SKM-1 (cell line): Measurements from ENCODE around the gene ACO1.

Experiments used
- DNase-seq: peaks from one replicate; lab custom pipeline; 2025; ENCODE audit not compliant: unreplicated experiment; lab: John Stamatoyannopoulos, UW

Gene ACO1

GRCh38 chr9:32382565-32383320 lies 1.7 kb upstream of the ACO1 start:
- no peak for DNase-seq

DNA sequence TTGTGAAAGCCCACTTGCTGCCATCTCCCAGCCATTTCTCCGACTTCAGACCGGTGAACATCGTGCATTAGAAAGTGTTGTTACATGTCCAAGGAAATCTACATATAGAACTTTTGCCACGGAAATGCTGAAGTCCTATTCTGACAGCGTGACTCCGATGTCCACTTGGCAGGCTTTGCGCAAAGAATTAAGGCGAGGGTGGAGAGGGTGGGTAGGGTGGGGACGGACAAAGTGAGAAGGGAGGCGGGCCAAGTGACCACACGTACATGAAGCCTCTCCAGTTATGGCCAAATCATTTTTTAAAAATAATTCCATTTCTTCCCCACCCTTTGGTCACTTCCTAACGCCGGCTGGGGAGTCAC lies 460 bp upstream of the ACO1 start:
- no peak for DNase-seq

- no peak for DNase-seq
Measured at GRCh38 chr9:32385152-32385884, 875 bp downstream of the ACO1 start.

GRCh38 chr9:32385885-32386283 lies 1.4 kb downstream of the ACO1 start:
- no peak for DNase-seq

- no peak for DNase-seq
Measured at GRCh38 chr9:32387256-32387655, 2.8 kb downstream of the ACO1 start.

DNA sequence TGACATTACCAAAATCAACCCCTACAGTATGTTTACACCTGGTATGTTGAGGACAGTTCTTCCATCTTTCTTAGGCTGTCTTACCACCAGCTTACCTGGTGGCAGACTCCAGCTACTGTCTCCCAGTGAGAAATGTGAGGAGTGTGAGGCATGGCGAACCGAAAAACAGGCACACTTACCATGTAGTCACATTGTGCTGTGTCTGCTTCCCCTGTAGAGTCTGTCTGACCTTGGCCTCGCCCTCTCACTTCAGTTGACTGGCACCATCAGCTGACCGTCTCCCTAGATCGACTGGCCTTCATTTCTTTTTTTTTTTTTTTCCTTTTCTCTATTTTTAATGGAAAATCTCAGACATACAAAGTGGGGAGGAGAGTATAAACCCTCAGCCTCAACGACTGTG lies 4.9 kb downstream of the ACO1 start:
- no peak for DNase-seq

- DNase-seq, result no peak
Measured at GRCh38 chr9:32393911-32394310, 9.5 kb downstream of the ACO1 start.

GRCh38 chr9:32394381-32395049 lies 10.1 kb downstream of the ACO1 start:
- DNase-seq, result no peak

DNA sequence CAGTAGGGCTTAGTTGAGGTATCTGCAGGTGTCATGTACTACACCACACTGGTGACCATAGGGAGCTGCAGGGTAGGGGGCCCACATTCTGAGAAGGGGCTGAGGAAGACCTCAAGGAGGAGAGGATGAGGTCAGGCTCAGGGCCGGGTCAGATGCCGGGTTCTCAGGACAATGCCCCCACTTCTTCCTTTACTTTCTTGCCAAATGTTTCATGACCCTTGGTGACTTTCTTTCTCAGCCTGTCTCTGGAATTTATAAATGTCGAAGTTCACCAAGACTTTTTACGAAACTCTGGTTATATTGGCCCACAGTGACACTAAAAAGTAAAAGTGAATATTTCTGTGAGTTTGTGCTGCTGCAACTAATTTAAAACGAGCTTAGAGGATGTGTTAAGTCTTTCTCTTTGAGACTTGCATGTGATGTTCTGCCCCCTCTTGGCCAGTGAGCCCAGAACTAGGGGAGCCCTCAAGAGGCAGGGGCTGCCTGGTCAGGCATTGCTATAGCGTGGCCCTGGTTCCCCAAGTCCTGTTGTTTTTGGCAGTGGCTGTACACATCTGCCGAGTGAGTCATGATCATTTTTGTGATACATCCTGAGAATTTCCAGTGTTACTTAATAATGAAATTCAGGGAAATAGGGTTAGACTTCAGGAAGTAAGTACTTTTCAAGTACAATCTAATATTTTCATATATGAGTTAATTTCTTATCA lies 11.2 kb downstream of the ACO1 start:
- DNase-seq, result no peak

DNA sequence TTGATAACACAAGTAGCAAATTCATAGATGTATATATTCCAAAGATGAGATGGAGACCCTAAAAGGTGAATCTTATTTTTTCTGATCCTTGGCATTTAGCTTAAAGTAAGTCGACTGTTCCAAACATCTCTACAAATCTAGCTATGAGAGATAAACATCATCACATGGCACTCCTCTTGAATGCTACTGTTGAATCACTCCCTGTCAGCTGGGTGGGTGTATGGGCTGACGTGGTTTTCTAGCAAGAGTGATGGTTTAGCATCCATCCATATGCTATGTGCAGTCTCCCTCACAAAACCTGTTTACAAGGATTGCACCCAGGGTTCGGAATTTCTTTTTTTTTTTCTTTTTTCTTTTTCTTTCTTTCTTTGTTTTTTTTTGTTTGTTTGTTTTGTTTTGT lies 13.8 kb downstream of the ACO1 start:
- DNase-seq, result no peak

- no peak for DNase-seq
Measured at GRCh38 chr9:32399110-32399815, 14.8 kb downstream of the ACO1 start.

DNA sequence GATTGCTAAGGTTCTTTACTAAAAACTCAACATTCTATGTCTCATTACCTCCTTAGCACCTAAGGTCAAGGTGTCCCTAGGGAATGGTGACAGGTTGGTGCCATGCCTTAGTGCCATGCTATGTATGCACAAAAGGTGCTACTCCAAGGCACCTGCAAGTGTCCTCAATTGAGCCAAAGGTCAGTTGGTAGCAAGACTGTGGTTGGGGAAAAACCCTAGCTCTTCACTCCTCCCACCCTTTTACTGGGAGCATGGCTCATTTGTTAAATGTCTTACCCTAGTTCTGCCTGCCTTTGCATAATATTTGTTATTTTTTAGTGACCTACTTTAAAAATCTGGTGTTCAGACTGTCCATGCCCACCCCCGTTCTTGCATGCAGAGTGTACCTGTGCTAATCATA lies 17.0 kb downstream of the ACO1 start:
- DNase-seq, result no peak

GRCh38 chr9:32403567-32404260 lies 19.3 kb downstream of the ACO1 start:
- no peak for DNase-seq

DNA sequence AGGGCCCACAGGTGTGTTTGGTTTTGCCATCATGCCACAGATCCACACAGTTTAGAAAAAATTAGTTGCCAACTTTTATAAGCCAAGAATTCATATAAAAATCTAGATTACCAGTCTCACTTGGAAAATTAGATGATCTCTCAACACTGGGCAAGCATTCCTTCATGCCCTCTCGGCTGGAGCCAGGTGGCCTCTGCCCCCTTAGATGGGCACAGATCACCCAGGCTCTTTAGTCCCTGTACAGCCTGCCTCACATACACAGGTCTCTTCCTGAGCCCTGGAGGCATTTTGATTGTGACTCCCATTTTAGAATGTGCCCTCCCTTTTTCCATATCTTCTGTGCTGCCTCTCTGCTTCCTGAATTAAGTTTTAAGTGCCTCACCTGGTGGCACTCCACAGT lies 20.0 kb downstream of the ACO1 start:
- DNase-seq, result no peak

- no peak for DNase-seq
Measured at GRCh38 chr9:32404856-32405255, 20.4 kb downstream of the ACO1 start.

DNA sequence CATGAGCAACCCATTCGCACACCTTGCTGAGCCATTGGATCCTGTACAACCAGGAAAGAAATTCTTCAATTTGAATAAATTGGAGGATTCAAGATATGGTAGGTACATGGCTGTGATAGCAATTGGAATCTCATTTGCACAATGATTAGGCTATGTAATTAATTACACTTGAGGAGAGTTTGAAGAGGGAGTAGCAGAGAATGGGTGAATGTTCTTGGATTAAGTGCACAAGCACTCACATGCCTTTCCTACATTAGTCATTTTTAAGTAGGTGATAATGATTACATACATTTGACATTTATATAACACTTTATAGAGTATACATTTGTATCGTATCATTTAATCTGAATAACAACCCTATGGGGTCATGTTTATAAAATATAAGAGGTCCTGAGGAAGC lies 21.1 kb downstream of the ACO1 start:
- no peak for DNase-seq

DNA sequence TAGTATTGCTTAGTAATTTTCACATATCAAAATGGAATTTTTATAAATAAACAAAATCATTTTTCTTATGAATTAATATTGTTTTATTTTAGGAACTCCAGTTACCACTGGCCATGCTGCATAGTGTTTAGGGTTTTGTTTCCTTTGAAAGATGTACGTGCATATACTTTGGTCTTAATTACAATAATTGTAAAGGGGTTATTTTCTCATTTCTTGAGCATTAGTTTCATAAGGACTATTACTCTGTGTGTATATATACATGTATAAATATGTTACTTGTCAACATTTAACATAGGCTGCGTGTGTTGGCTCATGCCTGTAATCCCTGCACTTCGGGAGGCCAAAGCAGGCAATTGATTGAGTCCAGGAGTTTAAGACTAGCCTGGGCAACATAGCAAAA lies 21.6 kb downstream of the ACO1 start:
- no peak for DNase-seq

DNA sequence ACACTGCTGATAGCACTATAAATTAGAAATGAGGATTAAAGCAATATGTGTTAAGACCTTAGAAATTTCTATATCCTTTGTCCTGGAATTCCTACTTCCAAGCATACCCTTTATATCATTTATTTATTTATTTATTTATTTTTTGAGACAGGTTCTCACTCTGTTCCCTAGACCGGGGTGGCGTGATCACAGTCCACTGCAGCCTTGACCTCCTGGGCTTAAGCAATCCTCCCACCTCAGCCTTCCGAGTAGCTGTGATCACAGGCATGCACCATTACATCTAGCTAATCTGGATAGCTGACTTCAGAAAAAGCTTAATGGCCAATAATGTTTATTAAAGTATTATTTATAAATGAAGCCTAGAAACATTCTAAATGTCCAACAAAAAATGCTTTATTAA lies 27.3 kb downstream of the ACO1 start:
- DNase-seq, result no peak

DNA sequence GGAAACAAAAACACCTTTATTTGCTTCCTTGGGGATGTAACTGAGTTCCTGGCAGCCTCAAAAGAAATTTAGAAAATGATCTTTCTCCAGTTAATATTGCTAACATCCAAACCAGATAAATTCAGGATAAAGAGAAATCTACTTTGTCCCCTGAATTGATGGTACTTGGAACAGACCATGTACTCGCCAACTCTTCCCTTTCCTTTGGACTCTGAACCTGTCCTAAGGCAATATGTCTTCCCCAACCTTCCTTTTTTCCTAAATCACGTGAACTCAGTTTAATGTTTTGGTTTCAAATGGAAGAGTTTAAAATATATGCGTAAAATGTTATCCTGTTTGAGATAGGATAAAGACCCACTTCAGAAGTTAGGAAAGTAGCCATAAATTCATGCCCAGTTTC lies 28.0 kb downstream of the ACO1 start:
- no peak for DNase-seq

GRCh38 chr9:32413424-32413823 lies 29.0 kb downstream of the ACO1 start:
- no peak for DNase-seq
